Measurements from ENCODE around the gene MCRIP2. TPM values are rescaled to one million over a fixed set of nuclear protein-coding genes. Genes with fewer than 3 reads are reported as not detected.

The MCRIP2 gene
- total and polyA plus RNA-seq, 9 donors: 7.7 to 18.6 (median 12.5) TPM

DNA sequence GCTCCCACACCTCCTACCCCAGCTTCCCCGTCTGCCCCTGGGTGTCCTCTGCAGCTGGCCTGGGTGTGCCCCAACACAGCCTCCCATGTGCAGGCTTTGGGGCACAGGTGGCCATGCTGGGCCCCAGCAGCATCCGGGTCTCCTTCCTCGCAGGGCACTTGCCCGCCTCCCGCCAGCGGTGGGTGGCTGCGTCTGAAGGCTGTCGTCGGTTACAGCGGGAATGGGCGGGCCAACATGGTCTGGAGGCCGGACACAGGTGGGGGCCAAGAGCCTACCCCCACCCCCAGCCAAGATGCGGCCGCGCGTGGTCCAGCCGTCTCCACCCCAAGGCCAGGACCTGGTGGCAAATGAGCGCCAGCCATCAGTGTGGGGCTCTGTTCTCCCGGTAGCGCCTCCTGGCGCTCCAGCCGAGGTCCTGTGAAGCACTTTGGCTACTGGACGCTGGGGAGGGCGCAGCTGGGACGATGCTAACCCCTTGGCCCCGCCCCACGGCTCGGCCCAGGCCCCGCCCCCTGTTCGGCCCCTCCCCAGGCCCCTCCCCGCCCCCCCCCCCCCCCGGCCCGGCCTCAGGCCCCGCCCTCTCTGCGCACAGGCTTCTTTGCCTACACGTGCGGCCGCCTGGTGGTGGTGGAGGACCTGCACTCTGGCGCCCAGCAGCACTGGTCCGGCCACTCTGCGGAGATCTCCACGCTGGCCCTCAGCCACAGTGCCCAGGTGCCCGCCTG lies 19.0 kb downstream of the MCRIP2 start:
- WGBS (ENCODE audit: insufficient coverage): 23% methylated on average over 30 of the region's 43 CpGs
- DNase-seq: peak; percentile 85
- no peak overlapping the region for H3K4me3 ChIP-seq (ENCODE audit: low read length)
- peaks cover 16% of the 10 kb centered on the region for H3K4me1 ChIP-seq (ENCODE audit: control insufficient read depth, insufficient read depth, low read length)
- H3K27me3 ChIP-seq (ENCODE audit: control insufficient read depth, insufficient read depth, low read length): no peaks in the 10 kb centered on the region
- no peaks in the 10 kb centered on the region for H3K9me3 ChIP-seq (replicated peaks; ENCODE audit: control insufficient read depth, low read depth, low read length)
- peaks cover 39% of the 10 kb centered on the region for H3K36me3 ChIP-seq (ENCODE audit: control insufficient read depth, insufficient read depth, low read length)
- H3K27ac ChIP-seq (ENCODE audit: low read length): peak overlapping the region; percentile 51

DNA sequence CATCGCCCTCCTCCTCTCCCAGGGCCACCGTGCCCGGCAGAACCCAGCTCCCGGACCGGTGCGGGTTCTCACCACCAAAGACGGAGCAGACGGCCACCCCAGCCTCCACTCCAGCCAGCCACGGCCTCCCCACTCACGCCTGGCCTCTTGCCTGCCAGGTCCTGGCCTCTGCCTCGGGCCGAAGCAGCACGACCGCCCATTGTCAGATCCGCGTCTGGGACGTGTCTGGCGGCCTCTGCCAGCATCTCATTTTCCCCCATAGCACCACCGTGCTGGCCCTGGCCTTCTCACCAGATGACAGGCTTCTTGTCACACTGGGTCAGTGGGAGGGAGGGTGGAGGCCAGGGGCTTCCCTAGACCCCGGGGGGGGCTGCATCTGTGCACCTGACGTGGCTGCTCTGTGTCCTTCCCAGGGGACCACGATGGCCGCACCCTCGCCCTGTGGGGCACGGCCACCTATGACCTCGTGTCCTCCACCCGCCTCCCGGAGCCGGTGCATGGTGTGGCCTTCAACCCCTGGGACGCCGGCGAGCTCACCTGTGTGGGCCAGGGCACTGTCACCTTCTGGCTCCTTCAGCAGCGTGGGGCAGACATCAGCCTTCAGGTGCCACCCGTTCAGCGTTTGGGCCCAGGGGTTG lies 19.7 kb downstream of the MCRIP2 start:
- Histone ChIP-seq H3K4me3 (ENCODE audit: low read length) (no peak overlapping the region), H3K36me3 (ENCODE audit: control insufficient read depth, insufficient read depth, low read length) (peaks cover 32% of the 10 kb centered on the region), H3K9me3 (replicated peaks; ENCODE audit: control insufficient read depth, low read depth, low read length) (no peaks in the 10 kb centered on the region), H3K27ac (ENCODE audit: low read length) (peak overlapping the region; percentile 24), H3K4me1 (ENCODE audit: control insufficient read depth, insufficient read depth, low read length) (peaks cover 16% of the 10 kb centered on the region), H3K27me3 (ENCODE audit: control insufficient read depth, insufficient read depth, low read length) (no peaks in the 10 kb centered on the region)
- DNase-seq: no peak
- WGBS (ENCODE audit: insufficient coverage): 69% methylated on average over 26 of the region's 35 CpGs

DNA sequence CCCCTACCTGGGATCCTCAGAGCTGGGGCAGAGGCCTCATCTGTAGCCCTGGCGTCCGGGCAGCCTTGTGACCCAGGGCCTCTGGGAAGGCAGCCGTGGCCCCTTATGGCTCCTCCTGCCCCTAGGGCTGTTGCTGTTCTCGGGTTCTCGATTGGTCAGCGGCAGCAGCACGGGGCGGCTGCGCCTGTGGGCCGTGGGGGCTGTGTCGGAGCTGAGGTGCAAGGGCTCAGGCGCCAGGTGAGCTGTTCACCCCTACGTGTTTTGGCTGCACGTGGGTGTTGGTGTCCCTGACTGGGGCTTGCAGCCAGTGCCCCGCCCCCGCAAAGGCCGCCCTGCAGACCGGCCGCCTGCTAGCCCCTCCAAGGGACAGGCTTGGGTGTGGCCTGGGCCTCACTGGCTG lies 20.5 kb downstream of the MCRIP2 start:
- Histone ChIP-seq H3K4me1 (ENCODE audit: control insufficient read depth, insufficient read depth, low read length) (peaks cover 16% of the 10 kb centered on the region), H3K27me3 (ENCODE audit: control insufficient read depth, insufficient read depth, low read length) (no peaks in the 10 kb centered on the region), H3K36me3 (ENCODE audit: control insufficient read depth, insufficient read depth, low read length) (peaks cover 24% of the 10 kb centered on the region), H3K4me3 (ENCODE audit: low read length) (no peak overlapping the region), H3K27ac (ENCODE audit: low read length) (no peak overlapping the region), H3K9me3 (replicated peaks; ENCODE audit: control insufficient read depth, low read depth, low read length) (no peaks in the 10 kb centered on the region)
- DNase-seq: no peak
- 91% methylated on average over 19 of the region's 19 CpGs for WGBS (ENCODE audit: insufficient coverage)

DNA sequence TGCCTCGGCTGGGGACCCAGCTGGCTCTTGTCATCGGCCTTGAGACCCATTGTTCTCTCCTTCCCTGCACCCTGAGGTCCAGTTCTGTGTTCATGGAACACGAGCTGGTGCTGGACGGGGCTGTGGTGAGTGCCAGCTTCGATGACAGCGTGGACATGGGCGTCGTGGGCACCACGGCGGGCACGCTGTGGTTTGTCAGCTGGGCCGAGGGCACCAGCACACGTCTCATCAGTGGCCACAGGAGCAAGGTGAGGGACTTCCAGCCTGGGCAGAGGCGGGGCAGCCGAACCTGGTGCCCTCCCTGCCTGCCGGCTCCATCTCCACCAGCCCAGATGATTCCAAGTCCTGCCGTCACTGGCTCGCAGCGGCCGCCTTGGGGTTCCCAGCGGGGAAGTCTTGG lies 21.0 kb downstream of the MCRIP2 start:
- WGBS (ENCODE audit: insufficient coverage): 95% methylated on average over 21 of the region's 21 CpGs

DNA sequence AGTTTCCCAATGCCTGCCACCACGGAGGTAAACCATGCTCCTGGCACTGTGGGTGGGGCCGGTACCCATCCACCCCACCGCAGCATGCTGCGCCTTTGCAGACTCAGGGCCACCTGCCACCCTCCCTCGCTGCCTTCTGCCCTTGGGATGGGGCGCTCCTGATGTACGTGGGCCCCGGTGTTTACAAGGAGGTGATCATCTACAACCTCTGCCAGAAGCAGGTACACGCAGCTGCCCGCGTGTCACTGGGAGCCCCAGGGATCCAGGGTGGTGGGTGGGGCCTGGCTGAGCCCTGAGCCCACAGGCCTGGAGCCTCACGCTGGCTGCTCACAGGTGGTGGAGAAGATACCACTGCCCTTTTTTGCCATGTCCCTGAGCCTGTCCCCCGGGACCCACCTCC lies 24.9 kb downstream of the MCRIP2 start:
- Histone ChIP-seq H3K27ac (ENCODE audit: low read length) (no peak overlapping the region), H3K4me1 (ENCODE audit: control insufficient read depth, insufficient read depth, low read length) (peaks cover 19% of the 10 kb centered on the region), H3K27me3 (ENCODE audit: control insufficient read depth, insufficient read depth, low read length) (no peaks in the 10 kb centered on the region), H3K4me3 (ENCODE audit: low read length) (no peak overlapping the region), H3K36me3 (ENCODE audit: control insufficient read depth, insufficient read depth, low read length) (peaks cover 25% of the 10 kb centered on the region), H3K9me3 (replicated peaks; ENCODE audit: control insufficient read depth, low read depth, low read length) (no peaks in the 10 kb centered on the region)
- DNase-seq: no peak
- 89% methylated on average over 10 of the region's 13 CpGs for WGBS (ENCODE audit: insufficient coverage)

More for the DNA sequence above, 21.0 kb downstream of the MCRIP2 start:
- Histone ChIP-seq H3K4me3 (ENCODE audit: low read length) (no peak overlapping the region), H3K27me3 (ENCODE audit: control insufficient read depth, insufficient read depth, low read length) (no peaks in the 10 kb centered on the region), H3K36me3 (ENCODE audit: control insufficient read depth, insufficient read depth, low read length) (peaks cover 19% of the 10 kb centered on the region), H3K27ac (ENCODE audit: low read length) (no peak overlapping the region), H3K9me3 (replicated peaks; ENCODE audit: control insufficient read depth, low read depth, low read length) (no peaks in the 10 kb centered on the region), H3K4me1 (ENCODE audit: control insufficient read depth, insufficient read depth, low read length) (peaks cover 21% of the 10 kb centered on the region)
- DNase-seq: no peak

DNA sequence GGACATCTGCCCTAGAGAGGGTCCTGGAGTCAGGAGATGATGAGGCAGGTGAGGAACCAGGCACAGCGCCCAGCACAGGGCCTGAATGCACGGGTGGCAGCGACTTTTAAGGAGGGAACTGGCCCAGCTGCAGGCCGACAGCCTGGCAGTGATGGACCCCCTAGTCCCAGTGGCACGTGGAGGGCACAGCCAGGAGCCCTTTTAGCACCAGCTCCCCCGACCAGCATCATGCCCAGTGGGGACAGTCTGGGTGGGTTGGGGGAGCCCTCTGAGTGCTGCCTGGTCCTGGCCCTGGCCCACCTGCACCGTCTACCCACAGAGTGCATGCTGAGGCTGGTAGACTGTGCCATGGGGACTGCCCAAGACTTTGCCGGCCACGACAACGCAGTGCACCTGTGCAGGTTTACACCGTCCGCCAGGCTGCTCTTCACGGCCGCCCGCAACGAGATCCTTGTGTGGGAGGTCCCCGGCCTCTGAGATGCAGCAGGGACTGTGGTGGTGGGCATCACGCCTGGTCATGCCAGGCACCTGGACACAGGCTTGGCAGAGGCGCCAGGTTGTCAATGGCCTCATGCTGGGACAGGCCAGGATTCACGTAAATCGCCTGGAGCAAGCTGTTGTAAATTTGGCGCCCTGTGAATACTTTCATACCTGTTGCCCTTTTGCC lies 25.6 kb downstream of the MCRIP2 start:
- H3K27me3 ChIP-seq (ENCODE audit: control insufficient read depth, insufficient read depth, low read length): no peaks in the 10 kb centered on the region
- H3K4me1 ChIP-seq (ENCODE audit: control insufficient read depth, insufficient read depth, low read length): peaks cover 19% of the 10 kb centered on the region
- no peak overlapping the region for H3K4me3 ChIP-seq (ENCODE audit: low read length)
- 82% methylated on average over 19 of the region's 22 CpGs for WGBS (ENCODE audit: insufficient coverage)
- DNase-seq: no peak
- H3K36me3 ChIP-seq (ENCODE audit: control insufficient read depth, insufficient read depth, low read length): peaks cover 31% of the 10 kb centered on the region
- H3K9me3 ChIP-seq (replicated peaks; ENCODE audit: control insufficient read depth, low read depth, low read length): no peaks in the 10 kb centered on the region
- no peak overlapping the region for H3K27ac ChIP-seq (ENCODE audit: low read length)

DNA sequence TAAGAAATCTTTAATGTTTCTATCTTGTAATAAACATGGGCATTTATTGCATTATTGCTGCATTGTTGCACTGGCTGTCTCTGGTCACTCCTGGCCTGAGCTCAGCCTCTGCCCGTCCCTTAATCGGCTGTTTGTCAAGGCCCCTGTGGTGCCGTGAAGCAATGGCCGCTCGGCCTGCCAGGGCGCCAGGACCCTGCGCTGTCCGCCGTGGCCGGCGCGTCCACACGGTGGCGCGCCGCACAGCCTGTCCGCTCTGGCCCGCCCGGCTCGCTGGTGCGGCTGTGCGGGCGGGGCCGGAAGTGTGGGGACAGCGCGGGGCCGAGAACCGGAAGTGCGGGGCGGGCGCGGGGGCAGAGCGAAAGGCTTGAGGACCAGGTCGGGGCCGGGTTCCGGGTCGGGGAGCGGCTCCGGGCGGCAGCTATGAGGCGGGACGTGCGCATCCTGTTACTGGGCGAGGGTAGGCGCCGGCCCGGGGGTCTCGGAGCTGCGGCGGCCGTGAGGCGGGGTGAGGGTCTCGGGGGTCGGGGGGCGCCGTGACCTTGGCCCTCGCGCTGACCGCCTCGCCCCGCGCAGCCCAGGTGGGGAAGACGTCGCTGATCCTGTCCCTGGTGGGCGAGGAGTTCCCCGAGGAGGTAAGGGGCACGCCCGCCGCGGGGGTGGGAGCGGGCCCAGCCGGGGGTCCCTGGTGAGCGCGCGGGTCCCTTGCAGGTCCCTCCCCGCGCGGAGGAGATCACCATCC lies 26.3 kb downstream of the MCRIP2 start, which contains the start of gene RHOT2:
Gene RHOT2 (plus strand): TSS at position 353 of the 739 bp plus-strand sequence. CDS start 68 bp downstream, at position 421.
- WGBS (ENCODE audit: insufficient coverage): under 1% methylated on average over 78 of the region's 78 CpGs
- Histone ChIP-seq H3K36me3 (ENCODE audit: control insufficient read depth, insufficient read depth, low read length) (peaks cover 38% of the 10 kb centered on the region), H3K9me3 (replicated peaks; ENCODE audit: control insufficient read depth, low read depth, low read length) (no peaks in the 10 kb centered on the region), H3K4me1 (ENCODE audit: control insufficient read depth, insufficient read depth, low read length) (peaks cover 19% of the 10 kb centered on the region), H3K27me3 (ENCODE audit: control insufficient read depth, insufficient read depth, low read length) (no peaks in the 10 kb centered on the region), H3K27ac (ENCODE audit: low read length) (peak within 1 kb of the TSS; percentile 51), H3K4me3 (ENCODE audit: low read length) (peak within 1 kb of the TSS; percentile 82)
- peak; percentile 96 for DNase-seq

DNA sequence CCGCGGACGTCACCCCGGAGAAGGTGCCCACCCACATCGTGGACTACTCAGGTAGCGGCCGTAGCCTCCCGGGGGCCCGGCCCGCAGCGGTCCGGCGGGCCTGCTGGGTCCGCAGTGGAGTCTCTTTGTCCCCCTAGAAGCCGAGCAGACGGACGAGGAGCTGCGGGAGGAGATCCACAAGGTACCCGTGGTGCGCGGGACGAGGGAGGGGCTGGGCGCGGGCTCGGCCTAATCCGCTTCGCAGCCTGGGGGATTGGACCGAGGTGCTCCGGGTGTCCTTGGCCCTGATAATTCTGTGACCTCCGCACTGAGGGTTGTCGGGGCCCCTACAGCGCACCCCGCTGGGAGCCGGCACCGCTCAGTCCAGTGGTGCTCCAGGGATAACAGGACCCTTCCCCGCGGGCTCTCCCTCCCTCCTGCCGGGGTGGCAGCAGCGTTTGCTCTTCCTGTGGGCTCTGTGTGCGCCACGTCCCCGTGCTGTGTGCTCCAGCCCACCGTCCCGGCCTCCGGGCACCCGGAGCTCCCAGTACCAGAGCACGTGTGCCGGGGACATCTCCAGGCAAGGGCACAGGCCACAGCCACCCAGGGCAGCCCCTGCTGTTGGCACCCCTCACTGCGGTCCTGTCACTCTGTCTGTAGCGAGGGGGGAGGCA lies 27.0 kb downstream of the MCRIP2 start:
- DNase-seq: no peak
- 9% methylated on average over 50 of the region's 50 CpGs for WGBS (ENCODE audit: insufficient coverage)
- H3K27me3 ChIP-seq (ENCODE audit: control insufficient read depth, insufficient read depth, low read length): no peaks in the 10 kb centered on the region
- peak overlapping the region; percentile 82 for H3K4me3 ChIP-seq (ENCODE audit: low read length)
- H3K27ac ChIP-seq (ENCODE audit: low read length): peak overlapping the region; percentile 51
- peaks cover 45% of the 10 kb centered on the region for H3K36me3 ChIP-seq (ENCODE audit: control insufficient read depth, insufficient read depth, low read length)
- H3K9me3 ChIP-seq (replicated peaks; ENCODE audit: control insufficient read depth, low read depth, low read length): no peaks in the 10 kb centered on the region
- H3K4me1 ChIP-seq (ENCODE audit: control insufficient read depth, insufficient read depth, low read length): peaks cover 19% of the 10 kb centered on the region

DNA sequence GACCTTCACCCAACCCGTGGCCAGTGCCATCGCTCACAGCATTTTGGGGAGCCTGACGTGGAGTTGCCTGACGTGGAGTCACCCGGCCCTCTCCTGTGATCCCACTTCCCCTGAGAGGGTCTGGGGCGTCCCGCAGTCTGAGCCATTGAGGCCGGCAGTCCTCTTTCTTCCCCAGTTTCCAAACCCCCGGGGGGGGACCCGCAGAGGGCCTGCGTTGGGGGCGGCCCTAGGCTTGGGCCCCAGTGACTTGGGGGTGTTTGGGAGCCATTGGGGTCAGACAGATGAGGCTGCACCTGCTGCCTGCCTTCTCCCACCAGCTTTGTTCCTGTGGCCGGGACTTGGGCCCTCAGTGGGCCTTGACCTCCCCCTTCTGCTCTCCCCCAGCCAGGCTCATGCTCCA lies 28.0 kb downstream of the MCRIP2 start:
- Histone ChIP-seq H3K36me3 (ENCODE audit: control insufficient read depth, insufficient read depth, low read length) (peaks cover 53% of the 10 kb centered on the region), H3K4me3 (ENCODE audit: low read length) (no peak overlapping the region)

More for the DNA sequence above, 28.0 kb downstream of the MCRIP2 start:
- no peak for DNase-seq
- H3K27me3 ChIP-seq (ENCODE audit: control insufficient read depth, insufficient read depth, low read length): peaks cover under 1% of the 10 kb centered on the region
- H3K9me3 ChIP-seq (replicated peaks; ENCODE audit: control insufficient read depth, low read depth, low read length): no peaks in the 10 kb centered on the region
- WGBS (ENCODE audit: insufficient coverage): 91% methylated on average over 13 of the region's 13 CpGs
- no peak overlapping the region for H3K27ac ChIP-seq (ENCODE audit: low read length)
- peaks cover 21% of the 10 kb centered on the region for H3K4me1 ChIP-seq (ENCODE audit: control insufficient read depth, insufficient read depth, low read length)

Measured in muscle of leg (tissue), 11 donors.